Measurements from ENCODE around the gene YY1. TPM values are rescaled to one million over a fixed set of nuclear protein-coding genes. Genes with fewer than 3 reads are reported as not detected.

YY1 gene
- polyA plus RNA-seq, 3 donors = 13.3 to 35.2 (median 15.7) TPM

GRCh38 chr14:100219126-100219785, 19.7 kb upstream of the YY1 start:
- Histone ChIP-seq H4K20me1 (ENCODE audit: insufficient read depth, low read length) (no peaks in the 10 kb centered on the region), H3K27ac (ENCODE audit: low read depth in 1 of 2, low read length in 2 of 2) (no peak overlapping the region), H3K27me3 (ENCODE audit: control insufficient read depth in 2 of 2, insufficient read depth in 2 of 2, low read length in 2 of 2) (no peaks in the 10 kb centered on the region), H3K36me3 (replicated peaks in 1 of 2; ENCODE audit: control insufficient read depth in 1 of 2, insufficient read depth in 2 of 2, low read length in 2 of 2) (no peaks in the 10 kb centered on the region), H3K79me2 (ENCODE audit: insufficient read depth, low read length) (peaks cover 28% of the 10 kb centered on the region), H3K4me3 (replicated peaks in 1 of 3; ENCODE audit: low read depth in 2 of 3, low read length in 3 of 3) (no peak overlapping the region), H3K4me2 (replicated peaks; ENCODE audit: extremely low read depth, low read length, poor library complexity, severe bottlenecking) (no peak overlapping the region), H3K4me1 (ENCODE audit: control insufficient read depth in 1 of 2, insufficient read depth in 2 of 2, low read length in 2 of 2) (peaks cover 40 to 46% of the 10 kb centered on the region in 2 donors), H2AFZ (ENCODE audit: insufficient read depth, low read depth, low read length, poor library complexity, severe bottlenecking) (no peak overlapping the region), H3K9ac (ENCODE audit: insufficient read depth, low read length, poor library complexity, severe bottlenecking) (no peak overlapping the region), H3K9me3 (replicated peaks in 1 of 2; ENCODE audit: control insufficient read depth in 1 of 2, insufficient read depth in 1 of 2, low read length in 2 of 2) (no peaks in the 10 kb centered on the region)
- WGBS (ENCODE audit: insufficient coverage) = 93% methylated on average over 1 of the region's 4 CpGs
- intact Hi-C loops (cut with micrococcal nuclease) = no loop called here
- no peak for TF ChIP-seq CTCF (IDR thresholded peaks at IDR 0.05)
- Mint-ChIP-seq H3K4me3 (no peak overlapping the region), H3K36me3 (no peaks in the 10 kb centered on the region), H3K27me3 (ENCODE audit: low read depth in 3 of 3) (peaks cover 0 to 2% (median 0%) of the 10 kb centered on the region in 3 donors), H3K27ac (peak overlapping the region in 1 of 7 donors; percentile 18), H3K9me3 (peaks cover 0 to 1% (median 0%) of the 10 kb centered on the region in 7 donors), H3K4me1 (peaks cover 7% of the 10 kb centered on the region)
- DNase-seq = no peak

GRCh38 chr14:100221533-100222223, 17.3 kb upstream of the YY1 start:
- Histone ChIP-seq H3K9me3 (replicated peaks in 1 of 2; ENCODE audit: control insufficient read depth in 1 of 2, insufficient read depth in 1 of 2, low read length in 2 of 2) (no peaks in the 10 kb centered on the region), H3K4me3 (replicated peaks in 1 of 3; ENCODE audit: low read depth in 2 of 3, low read length in 3 of 3) (peak overlapping the region; percentile 35 to 80 (median 42)), H2AFZ (ENCODE audit: insufficient read depth, low read depth, low read length, poor library complexity, severe bottlenecking) (peak overlapping the region; percentile 62), H3K36me3 (replicated peaks in 1 of 2; ENCODE audit: control insufficient read depth in 1 of 2, insufficient read depth in 2 of 2, low read length in 2 of 2) (no peaks in the 10 kb centered on the region), H3K4me1 (ENCODE audit: control insufficient read depth in 1 of 2, insufficient read depth in 2 of 2, low read length in 2 of 2) (peaks cover 43 to 50% of the 10 kb centered on the region in 2 donors), H3K27me3 (ENCODE audit: control insufficient read depth in 2 of 2, insufficient read depth in 2 of 2, low read length in 2 of 2) (no peaks in the 10 kb centered on the region), H4K20me1 (ENCODE audit: insufficient read depth, low read length) (no peaks in the 10 kb centered on the region), H3K79me2 (ENCODE audit: insufficient read depth, low read length) (peaks cover 49% of the 10 kb centered on the region), H3K4me2 (replicated peaks; ENCODE audit: extremely low read depth, low read length, poor library complexity, severe bottlenecking) (peak overlapping the region; percentile 90), H3K9ac (ENCODE audit: insufficient read depth, low read length, poor library complexity, severe bottlenecking) (peak overlapping the region; percentile 53), H3K27ac (ENCODE audit: low read depth in 1 of 2, low read length in 2 of 2) (peak overlapping the region; percentile 56 to 77)
- intact Hi-C loops (cut with micrococcal nuclease) = no loop called here
- no peak overlapping the region for H3K27ac Mint-ChIP-seq
- DNase-seq = peak; percentile 51 to 76 (median 59)
- H3K27me3 Mint-ChIP-seq (ENCODE audit: low read depth in 3 of 3) = peaks cover 0 to 2% (median 0%) of the 10 kb centered on the region in 3 donors
- no peak for TF ChIP-seq CTCF (IDR thresholded peaks at IDR 0.05)
- peaks cover 0 to 1% (median 0%) of the 10 kb centered on the region in 7 donors for H3K9me3 Mint-ChIP-seq
- no peak overlapping the region for H3K4me3 Mint-ChIP-seq
- peaks cover 5% of the 10 kb centered on the region for H3K4me1 Mint-ChIP-seq
- no peaks in the 10 kb centered on the region for H3K36me3 Mint-ChIP-seq
- WGBS (ENCODE audit: insufficient coverage) = 2% methylated on average over 13 of the region's 15 CpGs

Data from CD14-positive monocyte (primary cell).